Lung (tissue), 12 donors: ENCODE measurements around the gene FANCD2. TPM values are rescaled to one million over a fixed set of nuclear protein-coding genes. Genes with fewer than 3 reads are reported as not detected.
A peak's percentile ranks its signal among the peaks of the same experiment; 100 is the strongest.

Source experiments
- ATAC-seq: fragments of 200-7000 bp; cut with Tn5 transposase; one replicate; pipeline ENCODE4 v1.9.1; 2020; ENCODE audit warnings: moderate number of reproducible peaks; ENCODE audit not compliant: insufficient read depth, low FRiP score
- DNase-seq, 3 donors: peaks; one replicate each; pipeline ENCODE4 v3.0.0-alpha.2; 2013 to 2017
- H3K27ac ChIP-seq, 2 donors: one replicate each; pipeline ENCODE4 v1.5.1; 2013; ENCODE audit warnings: mild to moderate bottlenecking in 2 of 2, moderate library complexity in 2 of 2, control low read depth in 1 of 2, inconsistent platforms in 1 of 2, low read depth in 1 of 2, low read length in 1 of 2
- H3K27me3 ChIP-seq, 3 donors: one replicate each; pipeline ENCODE4 v1.5.1; 2013; ENCODE audit warnings: low read length in 2 of 3; ENCODE audit not compliant: control insufficient read depth in 3 of 3, insufficient read depth in 3 of 3
- H3K36me3 ChIP-seq, 4 donors: one replicate each; pipeline ENCODE4 v1.5.1; 2013; ENCODE audit warnings: low read length in 4 of 4, mild to moderate bottlenecking in 1 of 4, moderate library complexity in 1 of 4; ENCODE audit not compliant: control insufficient read depth in 4 of 4, insufficient read depth in 4 of 4
- H3K4me1 ChIP-seq, 5 donors: one replicate each; pipeline ENCODE4 v1.5.1; 2013; ENCODE audit warnings: low read length in 5 of 5, mild to moderate bottlenecking in 2 of 5, moderate library complexity in 1 of 5; ENCODE audit not compliant: control insufficient read depth in 5 of 5, insufficient read depth in 5 of 5
- H3K4me3 ChIP-seq: one replicate; pipeline ENCODE4 v1.5.1; 2013; ENCODE audit warnings: mild to moderate bottlenecking, control low read depth, moderate library complexity
- H3K9ac ChIP-seq, 2 donors: one replicate each; pipeline ENCODE4 v1.5.1; 2013; ENCODE audit warnings: low read length in 2 of 2, control low read depth in 1 of 2; ENCODE audit not compliant: insufficient read depth in 1 of 2
- H3K9me3 ChIP-seq, 4 donors: one replicate each; pipeline ENCODE4 v1.5.1; 2013; ENCODE audit warnings: low read length in 3 of 4, mild to moderate bottlenecking in 1 of 4, moderate library complexity in 1 of 4; ENCODE audit not compliant: control insufficient read depth in 4 of 4, insufficient read depth in 3 of 4
- WGBS, 2 donors: extraction: QIAGEN DNeasy Blood & Tissue Kit; methylation state at CpG; one replicate each; pipeline ENCODE4 v1.1.7; 2013; 5-methylcytosine and 5-hydroxymethylcytosine counted together
- polyA plus RNA-seq, 2 donors: library from polyadenylated mRNA; stranded (reverse); fragments of 200-250 nt; gene quantifications; one replicate each; pipeline ENCODE4 v1.2.1, GENCODE V29; 2013
- total RNA-seq, 2 donors: library from RNA; depleted of rRNA in 1 of 2; stranded (reverse); fragments of >200 nt in 1 of 2; gene quantifications; one replicate each; pipeline ENCODE4 v1.2.1, GENCODE V29; 2014 to 2021
- TF ChIP-seq, protein P1 (sequence below): IDR thresholded peaks from 2 replicates; pipeline ENCODE4 v1.5.1; 2012; ENCODE audit warnings: mild to moderate bottlenecking; ENCODE audit errors: control extremely low read depth, extremely low read depth
- donor health status: control.
- donor health status: control.
- donor health status: Bipolar disorder and iron deficiency.
- donor health status: healthy.
- donor health status: DM: yes; HTN: yes; CAD: no.

The FANCD2 gene
- total and polyA plus RNA-seq, 4 donors = 2.9 to 8.6 (median 4.4) TPM

DNA sequence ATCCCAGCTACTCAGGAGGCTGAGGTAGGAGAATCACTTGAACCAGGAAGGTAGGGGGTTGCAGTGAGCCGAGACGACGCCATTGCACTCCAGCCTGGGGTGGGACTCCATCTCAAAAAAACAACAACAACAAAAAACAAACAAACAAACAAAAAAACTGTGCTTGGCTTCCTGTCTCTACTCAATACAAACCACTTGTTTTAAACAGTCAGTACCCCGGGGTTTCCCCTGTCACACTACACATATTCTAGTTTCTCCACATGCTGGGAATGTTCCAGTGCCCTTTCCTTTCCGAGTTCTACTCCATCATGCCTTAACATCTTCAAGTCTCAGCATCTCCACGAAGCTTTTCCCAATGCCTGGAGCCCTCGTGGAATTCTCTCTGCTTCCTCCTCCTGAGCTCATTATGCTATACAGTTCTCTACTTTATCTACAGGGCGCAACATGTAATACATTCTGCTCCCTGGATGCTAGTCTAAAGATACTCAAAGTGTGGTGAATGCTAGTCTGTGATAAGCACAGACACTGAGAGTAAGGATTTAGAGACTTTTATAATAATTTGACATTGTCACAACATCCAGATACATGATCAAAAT lies 47.4 kb upstream of the FANCD2 start:
- H3K4me1 ChIP-seq = peaks cover 0 to 6% (median 0%) of the 10 kb centered on the region in 5 donors
- H3K9ac ChIP-seq = no peak overlapping the region
- no peak for ATAC-seq
- no peak overlapping the region for H3K4me3 ChIP-seq
- peak overlapping the region in 1 of 2 donors; percentile 33 for H3K27ac ChIP-seq
- H3K27me3 ChIP-seq = no peaks in the 10 kb centered on the region
- TF ChIP-seq, protein P1, sequence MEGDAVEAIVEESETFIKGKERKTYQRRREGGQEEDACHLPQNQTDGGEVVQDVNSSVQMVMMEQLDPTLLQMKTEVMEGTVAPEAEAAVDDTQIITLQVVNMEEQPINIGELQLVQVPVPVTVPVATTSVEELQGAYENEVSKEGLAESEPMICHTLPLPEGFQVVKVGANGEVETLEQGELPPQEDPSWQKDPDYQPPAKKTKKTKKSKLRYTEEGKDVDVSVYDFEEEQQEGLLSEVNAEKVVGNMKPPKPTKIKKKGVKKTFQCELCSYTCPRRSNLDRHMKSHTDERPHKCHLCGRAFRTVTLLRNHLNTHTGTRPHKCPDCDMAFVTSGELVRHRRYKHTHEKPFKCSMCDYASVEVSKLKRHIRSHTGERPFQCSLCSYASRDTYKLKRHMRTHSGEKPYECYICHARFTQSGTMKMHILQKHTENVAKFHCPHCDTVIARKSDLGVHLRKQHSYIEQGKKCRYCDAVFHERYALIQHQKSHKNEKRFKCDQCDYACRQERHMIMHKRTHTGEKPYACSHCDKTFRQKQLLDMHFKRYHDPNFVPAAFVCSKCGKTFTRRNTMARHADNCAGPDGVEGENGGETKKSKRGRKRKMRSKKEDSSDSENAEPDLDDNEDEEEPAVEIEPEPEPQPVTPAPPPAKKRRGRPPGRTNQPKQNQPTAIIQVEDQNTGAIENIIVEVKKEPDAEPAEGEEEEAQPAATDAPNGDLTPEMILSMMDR = no peak
- peaks cover 0 to 18% (median 7%) of the 10 kb centered on the region in 4 donors for H3K36me3 ChIP-seq
- no peaks in the 10 kb centered on the region for H3K9me3 ChIP-seq
- no peak for DNase-seq
- WGBS, 2 donors = 86 to 93% methylated on average over 8 of the region's 8 CpGs

DNA sequence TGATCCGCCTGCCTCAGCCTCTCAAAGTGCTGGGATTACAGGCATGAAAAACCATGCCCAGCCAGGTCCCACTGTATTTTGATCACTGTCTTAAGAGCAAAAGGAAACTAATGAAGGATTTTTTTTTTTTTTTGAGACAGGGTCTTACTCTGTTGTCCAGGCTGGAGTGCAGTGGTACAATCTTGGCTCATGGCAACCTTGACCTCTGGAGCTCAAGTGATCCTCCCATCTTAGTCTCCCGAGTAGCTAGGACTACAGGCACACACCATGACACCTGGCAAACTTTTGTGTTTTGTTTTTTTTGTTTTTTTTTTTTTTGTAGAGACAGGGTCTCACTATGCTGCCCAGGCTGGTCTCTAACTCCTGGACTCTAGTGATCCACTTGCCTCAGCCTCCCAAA lies 46.0 kb upstream of the FANCD2 start:
- no peak overlapping the region for H3K27ac ChIP-seq
- WGBS, 2 donors = 98 to 100% methylated on average over 2 of the region's 2 CpGs
- DNase-seq (no peak), ATAC-seq (no peak)
- TF ChIP-seq, protein P1 = no peak
- H3K9ac ChIP-seq = no peak overlapping the region
- H3K9me3 ChIP-seq = no peaks in the 10 kb centered on the region
- H3K27me3 ChIP-seq = no peaks in the 10 kb centered on the region
- peaks cover 0 to 8% (median 2%) of the 10 kb centered on the region in 5 donors for H3K4me1 ChIP-seq
- H3K36me3 ChIP-seq = peaks cover 0 to 14% (median 4%) of the 10 kb centered on the region in 4 donors
- no peak overlapping the region for H3K4me3 ChIP-seq

DNA sequence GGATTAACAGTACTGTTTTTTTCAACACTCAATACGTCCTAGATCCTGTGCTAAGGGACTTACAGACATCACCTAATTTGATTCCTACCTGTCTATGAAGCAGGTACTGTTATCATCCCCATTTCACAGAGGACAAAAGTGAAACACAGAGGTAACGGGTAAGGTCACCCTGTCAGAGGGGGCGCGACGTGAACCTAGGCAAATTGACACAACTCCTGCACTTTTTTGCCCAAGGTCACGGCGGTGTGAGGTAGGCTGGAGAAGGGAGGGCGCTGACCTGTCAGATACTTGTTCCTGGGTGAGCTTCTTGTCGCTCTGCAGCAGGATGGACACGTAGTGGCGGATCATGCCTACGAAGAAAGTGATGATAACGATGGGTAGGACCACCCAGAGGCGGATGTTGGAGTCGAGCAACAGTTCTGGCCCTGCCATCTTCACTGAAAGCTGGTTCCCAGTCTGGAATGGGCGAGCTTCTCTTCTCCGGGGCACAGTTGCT lies 40.0 kb upstream of the FANCD2 start:
- Histone ChIP-seq H3K9ac (peak overlapping the region; percentile 57 to 82), H3K4me3 (peak overlapping the region; percentile 79), H3K9me3 (no peaks in the 10 kb centered on the region), H3K27ac (peak overlapping the region; percentile 82 to 95), H3K36me3 (peaks cover 0 to 5% (median 2%) of the 10 kb centered on the region in 4 donors), H3K27me3 (no peaks in the 10 kb centered on the region), H3K4me1 (peaks cover 3 to 24% (median 10%) of the 10 kb centered on the region in 5 donors)
- ATAC-seq (peak; percentile 23), DNase-seq (peak in 1 of 3 donors; percentile 11)
- WGBS, 2 donors = 1% methylated on average over 17 of the region's 17 CpGs
- TF ChIP-seq, protein P1 = no peak
